Fibroblast of the aortic adventitia (primary cell): Measurements from ENCODE around the gene NLRX1. TPM values are rescaled to one million over a fixed set of nuclear protein-coding genes. Genes with fewer than 3 reads are reported as not detected.
"Not testable (repeated sequence)": the region's sequence is repeated elsewhere in the genome, so short reads cannot be mapped to it uniquely, and the experiment has no call there.

Experiments
- DNase-seq: peaks from one replicate; pipeline ENCODE4 v3.0.0-alpha.2; 2010; ENCODE audit warnings: low read depth
- H3K4me3 ChIP-seq: 2 replicates; pipeline ENCODE4 v1.5.1; 2011; ENCODE audit warnings: low read depth, mild to moderate bottlenecking, control low read depth, low read length, moderate library complexity
- CTCF ChIP-seq: IDR thresholded peaks from 2 replicates; pipeline ENCODE4 v1.5.1; 2011; ENCODE audit warnings: mild to moderate bottlenecking, low read length, control low read depth, inconsistent platforms; ENCODE audit not compliant: insufficient read depth
- total RNA-seq: library from RNA; depleted of rRNA; stranded (reverse); fragments of >200 nt; gene quantifications from 2 replicates; pipeline ENCODE4 v1.2.3, GENCODE V29; 2012; ENCODE audit warnings: low replicate concordance

NLRX1 gene
- total RNA-seq, 1 donor = 16.5 TPM

- TF ChIP-seq CTCF = no peak
- DNase-seq = no peak
- H3K4me3 ChIP-seq = no peak overlapping the region
These were observed 54.4 kb downstream of the NLRX1 start for GRCh38 chr11:119222891-119223290.

GRCh38 chr11:119223856-119224255 lies 55.3 kb downstream of the NLRX1 start:
- TF ChIP-seq CTCF = no peak
- DNase-seq = peak; percentile 15
- no peak overlapping the region for H3K4me3 ChIP-seq

GRCh38 chr11:119228535-119229287 lies 60.2 kb downstream of the NLRX1 start:
- not testable (repeated sequence) for H3K4me3 ChIP-seq, DNase-seq

- DNase-seq = no peak
- no peak overlapping the region for H3K4me3 ChIP-seq
- TF ChIP-seq CTCF = no peak
These were observed 60.8 kb downstream of the NLRX1 start for GRCh38 chr11:119229288-119229672.

GRCh38 chr11:119229741-119230140 lies 61.2 kb downstream of the NLRX1 start:
- TF ChIP-seq CTCF = no peak
- no peak overlapping the region for H3K4me3 ChIP-seq
- DNase-seq = no peak

Other genes with a start within 250 kb of the NLRX1 start
- gene BCL9L, start 242.8 kb upstream of the NLRX1 start, total RNA-seq = 17.7 and 19.5 TPM in 2 replicates
- gene UPK2, start 212.4 kb upstream of the NLRX1 start, total RNA-seq = not detected in 2 replicates
- gene FOXR1, start 197.0 kb upstream of the NLRX1 start, total RNA-seq = not detected in 2 replicates
- gene CENATAC, start 170.6 kb upstream of the NLRX1 start, total RNA-seq = 30.9 and 63.4 TPM in 2 replicates
- gene RPS25, start 150.4 kb upstream of the NLRX1 start, total RNA-seq = 796 and 2,500 TPM in 2 replicates
- 61.2 and 79.9 TPM in 2 replicates for gene TRAPPC4, start 150.0 kb upstream of the NLRX1 start, total RNA-seq
- gene SLC37A4, start 137.8 kb upstream of the NLRX1 start, total RNA-seq = 13.4 and 15.5 TPM in 2 replicates
- 117 and 126 TPM in 2 replicates for gene HYOU1, start 111.5 kb upstream of the NLRX1 start, total RNA-seq
- gene VPS11, start 100.9 kb upstream of the NLRX1 start, total RNA-seq = 16.8 and 29.4 TPM in 2 replicates
- gene HMBS, start 83.8 kb upstream of the NLRX1 start, total RNA-seq = 5.3 and 14.9 TPM in 2 replicates
- gene DPAGT1, start 66.9 kb upstream of the NLRX1 start, total RNA-seq = 7.0 and 30.5 TPM in 2 replicates
- gene C2CD2L, start 61.4 kb upstream of the NLRX1 start, total RNA-seq = 2.6 and 4.9 TPM in 2 replicates
- 8.7 and 19.1 TPM in 2 replicates for gene HINFP, start 47.1 kb upstream of the NLRX1 start, total RNA-seq
- 0.08 TPM in 1 of 2 replicates, not detected in the other for gene ABCG4, start 19.7 kb upstream of the NLRX1 start, total RNA-seq
- not detected in 2 replicates for gene NHERF4, start 16.8 kb downstream of the NLRX1 start, total RNA-seq
- gene CBL, start 37.6 kb downstream of the NLRX1 start, total RNA-seq = 4.0 and 11.4 TPM in 2 replicates
- 2.2 and 52.1 TPM in 2 replicates for gene MCAM, start 148.4 kb downstream of the NLRX1 start, total RNA-seq
- gene RNF26, start 165.8 kb downstream of the NLRX1 start, total RNA-seq = 4.7 and 7.1 TPM in 2 replicates
- gene C1QTNF5, start 172.2 kb downstream of the NLRX1 start, total RNA-seq = 5.3 and 90.8 TPM in 2 replicates
- gene MFRP, start 178.0 kb downstream of the NLRX1 start, total RNA-seq = 0.08 TPM in 1 of 2 replicates, not detected in the other
- 0.36 TPM in 1 of 2 replicates, not detected in the other for gene USP2, start 213.0 kb downstream of the NLRX1 start, total RNA-seq